Omental fat pad (tissue), 4 donors: Measurements from ENCODE around the gene ESYT1. TPM values are rescaled to one million over a fixed set of nuclear protein-coding genes. Genes with fewer than 3 reads are reported as not detected.

ENCODE experiments used
- ATAC-seq: fragments of 150-250 bp; one replicate; pipeline ENCODE4 v1.9.1; 2016; ENCODE audit warnings: mild to moderate bottlenecking, moderate library complexity; ENCODE audit not compliant: low FRiP score
- DNase-seq: peaks from one replicate; pipeline ENCODE4 v3.0.0-alpha.2; 2019; ENCODE audit warnings: low spot score
- CTCF ChIP-seq, 3 donors: fragments of 450-650 bp; IDR thresholded peaks; one replicate each; pipeline ENCODE4 v1.5.1; 2016 to 2017; ENCODE audit warnings: antibody characterized with exemption in 3 of 3, mild to moderate bottlenecking in 3 of 3, moderate library complexity in 2 of 3
- total RNA-seq, 4 donors: library from RNA; depleted of rRNA; stranded (reverse); fragments of >200 nt; gene quantifications; one replicate each; pipeline ENCODE4 v1.1.0, GENCODE V29; 2016

Gene ESYT1
- total RNA-seq, 4 donors from 2014 or later = 129 to 447 (median 345) TPM

GRCh38 chr12:56141946-56142784, 14.1 kb downstream of the ESYT1 start:
- no peak for TF ChIP-seq CTCF (IDR thresholded peaks at IDR 0.05)
- ATAC-seq = no peak
- no peak for DNase-seq

DNA sequence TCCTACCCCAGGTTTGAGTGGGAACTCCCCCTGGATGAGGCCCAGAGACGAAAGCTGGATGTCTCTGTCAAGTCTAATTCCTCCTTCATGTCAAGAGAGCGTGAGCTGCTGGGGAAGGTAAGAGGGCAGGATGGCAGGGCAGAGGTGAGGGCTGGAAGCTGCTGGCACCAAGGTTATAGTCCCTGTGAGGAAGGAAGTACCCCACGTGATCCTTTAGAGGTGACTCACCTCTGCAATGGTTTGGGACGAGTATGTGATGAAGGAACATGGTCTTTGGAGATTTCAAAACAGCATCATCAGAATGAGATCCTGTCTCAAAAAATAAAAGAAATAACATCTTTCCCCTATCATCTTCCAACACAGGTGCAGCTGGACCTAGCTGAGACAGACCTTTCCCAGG, 15.2 kb downstream of the ESYT1 start:
- DNase-seq (no peak), ATAC-seq (no peak)
- TF ChIP-seq CTCF (IDR thresholded peaks at IDR 0.05) = no peak

- DNase-seq = no peak
- peak; percentile 21 for ATAC-seq
- TF ChIP-seq CTCF (IDR thresholded peaks at IDR 0.05) = no peak
These were observed 15.8 kb downstream of the ESYT1 start for GRCh38 chr12:56143870-56144269.

GRCh38 chr12:56145217-56145616, 17.1 kb downstream of the ESYT1 start:
- no peak for TF ChIP-seq CTCF (IDR thresholded peaks at IDR 0.05)
- no peak for ATAC-seq
- DNase-seq = no peak

DNA sequence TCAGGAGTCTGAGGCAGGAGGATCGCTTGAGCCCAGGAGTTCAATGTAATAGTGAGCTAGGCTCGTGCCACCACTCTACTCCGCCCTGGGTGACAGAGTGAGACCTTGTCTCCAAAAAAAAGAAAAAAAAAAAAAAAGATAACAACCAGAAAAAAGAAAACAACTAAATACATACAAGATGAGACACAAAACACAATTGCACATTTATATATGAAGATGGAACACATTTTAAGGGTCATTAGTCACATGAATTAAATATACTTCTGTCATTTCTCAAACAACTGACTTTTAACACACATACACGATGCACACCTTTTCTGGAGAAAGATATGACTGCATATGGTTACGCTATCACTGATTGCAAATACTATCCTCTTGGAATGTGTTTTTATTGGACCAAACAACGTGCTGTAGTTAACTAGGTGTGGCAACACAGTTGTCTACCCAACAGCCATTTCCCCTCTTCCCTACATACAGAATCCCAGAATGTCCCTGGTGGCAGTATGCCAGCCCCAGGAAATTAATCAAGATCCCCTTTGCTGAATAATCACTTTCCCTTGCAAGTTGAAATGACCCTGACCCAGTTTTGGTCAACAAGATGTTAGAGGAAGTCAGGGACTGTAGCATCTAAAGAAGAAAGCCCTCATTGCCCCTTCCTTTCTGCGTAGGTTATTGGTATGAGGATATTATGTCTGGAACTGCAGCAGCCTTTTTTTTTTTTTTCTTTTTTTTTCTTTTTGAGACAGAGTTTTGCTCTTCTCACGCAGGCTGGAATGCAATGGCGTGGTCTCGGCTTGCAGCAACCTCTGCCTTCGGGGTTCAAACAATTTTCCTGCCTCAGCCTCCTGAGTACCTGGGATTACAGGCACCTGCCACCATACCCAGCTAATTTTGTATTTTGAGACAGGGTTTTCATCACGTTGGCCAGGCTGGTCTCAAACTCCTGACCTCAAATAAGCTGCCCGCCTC, 18.7 kb downstream of the ESYT1 start:
- no peak for TF ChIP-seq CTCF (IDR thresholded peaks at IDR 0.05)
- ATAC-seq (peak; percentile 17), DNase-seq (no peak)

DNA sequence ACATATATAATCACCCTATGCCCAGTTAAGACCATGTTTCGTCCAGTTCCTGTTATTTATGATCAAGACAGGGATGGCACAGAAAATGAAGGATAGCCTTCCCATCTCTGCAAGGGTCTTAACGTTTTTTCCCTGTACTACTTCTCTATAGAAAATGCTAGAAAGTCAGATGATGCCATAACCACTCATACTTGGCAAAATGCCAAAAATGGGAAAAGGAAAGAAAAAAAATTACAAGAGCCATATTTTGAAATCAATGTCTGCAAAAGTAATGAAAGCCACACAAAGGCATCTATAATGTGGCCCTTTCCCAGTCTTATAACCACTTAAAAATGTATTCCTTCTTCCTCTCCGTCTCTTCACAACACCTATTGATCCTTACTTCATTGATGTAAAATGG, 22.5 kb downstream of the ESYT1 start:
- DNase-seq = no peak
- no peak for TF ChIP-seq CTCF (IDR thresholded peaks at IDR 0.05)
- ATAC-seq = no peak
